Measurements from ENCODE around the gene MAP3K14. TPM values are rescaled to one million over a fixed set of nuclear protein-coding genes. Genes with fewer than 3 reads are reported as not detected.
A peak's percentile ranks its signal among the peaks of the same experiment; 100 is the strongest.

MAP3K14 gene
- total RNA-seq, 1 donor from 2014 or later: 11.5 TPM

- no peak overlapping the region for H3K27ac Mint-ChIP-seq (ENCODE audit: unreplicated experiment)
- no peak for TF ChIP-seq CTCF (conservative IDR thresholded peaks at IDR 0.05)
- H3K4me3 Mint-ChIP-seq: peak overlapping the region; percentile 56
- no peaks in the 10 kb centered on the region for H3K9me3 Mint-ChIP-seq
- peaks cover 6% of the 10 kb centered on the region for H3K4me1 Mint-ChIP-seq
- no peak for DNase-seq (ENCODE audit: low read depth, low spot score)
- H3K27me3 Mint-ChIP-seq (ENCODE audit: low read depth): peaks cover 18% of the 10 kb centered on the region
- H3K36me3 Mint-ChIP-seq (ENCODE audit: low read depth): no peaks in the 10 kb centered on the region
Observed at GRCh38 chr17:45260204-45260783, 56.5 kb downstream of the MAP3K14 start.

GRCh38 chr17:45258981-45259380 lies 57.8 kb downstream of the MAP3K14 start:
- Mint-ChIP-seq H3K4me3 (no peak overlapping the region), H3K9me3 (no peaks in the 10 kb centered on the region), H3K27ac (ENCODE audit: unreplicated experiment) (no peak overlapping the region)

GRCh38 chr17:45257115-45257514 lies 59.7 kb downstream of the MAP3K14 start:
- H3K4me3 Mint-ChIP-seq: no peak overlapping the region
- DNase-seq (ENCODE audit: low read depth, low spot score): no peak
- no peak for TF ChIP-seq CTCF (conservative IDR thresholded peaks at IDR 0.05)
- no peaks in the 10 kb centered on the region for H3K36me3 Mint-ChIP-seq (ENCODE audit: low read depth)
- H3K27me3 Mint-ChIP-seq (ENCODE audit: low read depth): peaks cover 16% of the 10 kb centered on the region
- H3K27ac Mint-ChIP-seq (ENCODE audit: unreplicated experiment): no peak overlapping the region
- peaks cover 10% of the 10 kb centered on the region for H3K4me1 Mint-ChIP-seq
- H3K9me3 Mint-ChIP-seq: no peaks in the 10 kb centered on the region

More at GRCh38 chr17:45258981-45259380, 57.8 kb downstream of the MAP3K14 start:
- Mint-ChIP-seq H3K27me3 (ENCODE audit: low read depth) (peaks cover 18% of the 10 kb centered on the region), H3K4me1 (peaks cover 14% of the 10 kb centered on the region), H3K36me3 (ENCODE audit: low read depth) (no peaks in the 10 kb centered on the region)
- no peak for DNase-seq (ENCODE audit: low read depth, low spot score)
- no peak for TF ChIP-seq CTCF (conservative IDR thresholded peaks at IDR 0.05)

- Mint-ChIP-seq H3K27ac (ENCODE audit: unreplicated experiment) (no peak overlapping the region), H3K4me3 (no peak overlapping the region)
- no peak for DNase-seq (ENCODE audit: low read depth, low spot score)
Observed at GRCh38 chr17:45256114-45256966, 60.5 kb downstream of the MAP3K14 start.

DNA sequence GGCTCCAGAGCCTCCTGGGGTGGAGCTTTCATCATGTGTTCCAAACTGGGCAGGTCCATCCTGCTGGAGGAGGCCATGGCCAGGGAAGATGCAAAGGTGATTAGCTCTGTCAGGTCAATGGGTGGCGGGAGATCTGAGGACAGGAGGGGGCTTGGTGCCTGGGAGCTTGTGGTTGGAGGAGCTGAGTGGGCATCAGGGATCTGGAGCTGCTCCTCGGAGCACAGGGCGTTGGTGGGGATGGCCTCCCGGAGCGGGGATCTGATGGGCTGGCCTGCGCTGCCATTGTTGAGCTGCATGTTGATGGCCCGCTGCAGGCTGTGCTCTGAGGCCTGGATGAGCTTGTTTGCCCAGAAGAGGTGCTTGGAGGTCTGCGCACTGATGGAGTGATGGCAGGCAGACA lies 61.5 kb downstream of the MAP3K14 start:
- Mint-ChIP-seq H3K27ac (ENCODE audit: unreplicated experiment) (no peak overlapping the region), H3K36me3 (ENCODE audit: low read depth) (no peaks in the 10 kb centered on the region), H3K4me1 (peaks cover 10% of the 10 kb centered on the region), H3K9me3 (no peaks in the 10 kb centered on the region), H3K27me3 (ENCODE audit: low read depth) (peaks cover 6% of the 10 kb centered on the region), H3K4me3 (no peak overlapping the region)
- TF ChIP-seq CTCF (conservative IDR thresholded peaks at IDR 0.05): no peak
- DNase-seq (ENCODE audit: low read depth, low spot score): no peak

More at GRCh38 chr17:45256114-45256966, 60.5 kb downstream of the MAP3K14 start:
- Mint-ChIP-seq H3K4me1 (peaks cover 10% of the 10 kb centered on the region), H3K36me3 (ENCODE audit: low read depth) (no peaks in the 10 kb centered on the region), H3K9me3 (no peaks in the 10 kb centered on the region), H3K27me3 (ENCODE audit: low read depth) (peaks cover 14% of the 10 kb centered on the region)
- peak; percentile 31 for TF ChIP-seq CTCF (conservative IDR thresholded peaks at IDR 0.05)
